SK-N-SH (cell line): ENCODE results near the gene DDAH2.

Experiments used
- ELF1 ChIP-seq: IDR thresholded peaks from 2 replicates; pipeline ENCODE4 v1.4.0; 2012
- EP300 ChIP-seq, 2 experiments: IDR thresholded peaks; 2 replicates each; pipeline versions ENCODE4 v1.4.0 to v1.6.1; 2012; ENCODE audit warnings: borderline replicate concordance in 1 of 2, low read depth in 1 of 2, low read length in 1 of 2
- EZH2phosphoT487 ChIP-seq: fragments of 200-600 bp; sonication (generic); IDR thresholded peaks from 2 replicates; pipeline ENCODE4 v1.6.1; 2017; ENCODE audit warnings: low read depth, mixed run types, mild to moderate bottlenecking, antibody characterized with exemption, moderate library complexity, borderline replicate concordance
- MXI1 ChIP-seq: IDR thresholded peaks from 2 replicates; pipeline ENCODE4 v1.6.1; 2012; ENCODE audit warnings: mild to moderate bottlenecking, low read depth, low read length, improper control_type of control experiment
- NFIC ChIP-seq: IDR thresholded peaks from 2 replicates; pipeline ENCODE4 v1.4.0; 2012; ENCODE audit warnings: borderline replicate concordance
- POLR2AphosphoS5 ChIP-seq: IDR thresholded peaks from 2 replicates; pipeline ENCODE4 v1.6.1; 2012; ENCODE audit warnings: low read depth, low read length
- RCOR1 ChIP-seq: fragments of 150-350 bp; IDR thresholded peaks from 2 replicates; pipeline ENCODE4 v1.6.1; 2017; ENCODE audit warnings: antibody characterized with exemption, low read length
- RXRA ChIP-seq: IDR thresholded peaks from 2 replicates; pipeline ENCODE4 v1.4.0; 2012; ENCODE audit warnings: low read depth, mild to moderate bottlenecking, borderline replicate concordance
- SMC3 ChIP-seq: IDR thresholded peaks from 2 replicates; pipeline ENCODE4 v1.6.1; 2012; ENCODE audit warnings: low read depth, low read length, improper control_type of control experiment
- TF ChIP-seq, protein P1 (sequence below): fragments of 150-350 bp; IDR thresholded peaks from 2 replicates; pipeline ENCODE4 v1.6.1; 2017; ENCODE audit warnings: antibody characterized with exemption, low read length, low read depth, borderline replicate concordance
- TF ChIP-seq, protein P2 (sequence below): fragments of 200-600 bp; sonication (generic); IDR thresholded peaks from 2 replicates; pipeline ENCODE4 v1.6.1; 2017; ENCODE audit warnings: antibody characterized with exemption, mild to moderate bottlenecking, moderate library complexity
- TF ChIP-seq, protein P3 (sequence below): IDR thresholded peaks from 2 replicates; pipeline ENCODE4 v1.4.0; 2012; ENCODE audit warnings: low read depth, borderline replicate concordance

DNA sequence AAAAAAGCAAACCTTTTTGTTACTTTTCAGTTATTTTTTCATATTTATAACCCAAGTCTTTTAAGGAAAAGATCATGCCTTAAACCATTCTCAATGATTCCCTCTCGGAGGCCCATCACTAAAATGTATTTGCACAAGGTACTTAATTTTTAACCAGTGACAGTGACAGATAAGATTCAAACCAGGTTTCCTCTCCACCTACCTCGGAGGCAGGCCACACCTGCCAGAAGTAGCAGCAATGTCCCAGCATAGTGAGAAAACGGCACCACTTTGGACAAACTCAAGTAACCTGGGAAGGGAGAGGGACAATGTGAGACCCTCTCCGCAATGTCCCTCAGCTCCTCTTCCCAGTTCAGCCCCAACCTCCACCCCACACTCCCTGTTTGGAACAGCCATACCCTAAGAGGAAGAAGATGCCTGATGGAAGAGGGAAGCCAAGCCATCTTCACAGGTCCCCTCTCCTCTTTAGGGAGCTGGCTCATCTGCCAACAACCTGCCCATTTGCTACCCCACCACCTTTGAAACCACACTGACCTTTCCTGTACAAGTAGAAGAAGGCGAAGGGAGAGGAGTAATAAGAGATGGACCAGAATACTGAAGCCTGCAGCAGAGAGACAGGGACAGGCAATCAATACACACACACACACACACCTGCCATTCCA lies 28.2 kb downstream of the DDAH2 start:
- TF ChIP-seq POLR2AphosphoS5 = no peak
- no peak for TF ChIP-seq EZH2phosphoT487
- TF ChIP-seq, protein P1, sequence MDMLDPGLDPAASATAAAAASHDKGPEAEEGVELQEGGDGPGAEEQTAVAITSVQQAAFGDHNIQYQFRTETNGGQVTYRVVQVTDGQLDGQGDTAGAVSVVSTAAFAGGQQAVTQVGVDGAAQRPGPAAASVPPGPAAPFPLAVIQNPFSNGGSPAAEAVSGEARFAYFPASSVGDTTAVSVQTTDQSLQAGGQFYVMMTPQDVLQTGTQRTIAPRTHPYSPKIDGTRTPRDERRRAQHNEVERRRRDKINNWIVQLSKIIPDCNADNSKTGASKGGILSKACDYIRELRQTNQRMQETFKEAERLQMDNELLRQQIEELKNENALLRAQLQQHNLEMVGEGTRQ = no peak
- no peak for TF ChIP-seq RCOR1
- TF ChIP-seq, protein P2, sequence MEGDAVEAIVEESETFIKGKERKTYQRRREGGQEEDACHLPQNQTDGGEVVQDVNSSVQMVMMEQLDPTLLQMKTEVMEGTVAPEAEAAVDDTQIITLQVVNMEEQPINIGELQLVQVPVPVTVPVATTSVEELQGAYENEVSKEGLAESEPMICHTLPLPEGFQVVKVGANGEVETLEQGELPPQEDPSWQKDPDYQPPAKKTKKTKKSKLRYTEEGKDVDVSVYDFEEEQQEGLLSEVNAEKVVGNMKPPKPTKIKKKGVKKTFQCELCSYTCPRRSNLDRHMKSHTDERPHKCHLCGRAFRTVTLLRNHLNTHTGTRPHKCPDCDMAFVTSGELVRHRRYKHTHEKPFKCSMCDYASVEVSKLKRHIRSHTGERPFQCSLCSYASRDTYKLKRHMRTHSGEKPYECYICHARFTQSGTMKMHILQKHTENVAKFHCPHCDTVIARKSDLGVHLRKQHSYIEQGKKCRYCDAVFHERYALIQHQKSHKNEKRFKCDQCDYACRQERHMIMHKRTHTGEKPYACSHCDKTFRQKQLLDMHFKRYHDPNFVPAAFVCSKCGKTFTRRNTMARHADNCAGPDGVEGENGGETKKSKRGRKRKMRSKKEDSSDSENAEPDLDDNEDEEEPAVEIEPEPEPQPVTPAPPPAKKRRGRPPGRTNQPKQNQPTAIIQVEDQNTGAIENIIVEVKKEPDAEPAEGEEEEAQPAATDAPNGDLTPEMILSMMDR = no peak
- no peak for TF ChIP-seq ELF1
- TF ChIP-seq EP300 (IDR thresholded peaks at IDR 0.05; ENCODE audit: borderline replicate concordance in 1 of 2, low read depth in 1 of 2, low read length in 1 of 2) = no peak
- no peak for TF ChIP-seq NFIC
- no peak for TF ChIP-seq RXRA
- TF ChIP-seq, protein P3, sequence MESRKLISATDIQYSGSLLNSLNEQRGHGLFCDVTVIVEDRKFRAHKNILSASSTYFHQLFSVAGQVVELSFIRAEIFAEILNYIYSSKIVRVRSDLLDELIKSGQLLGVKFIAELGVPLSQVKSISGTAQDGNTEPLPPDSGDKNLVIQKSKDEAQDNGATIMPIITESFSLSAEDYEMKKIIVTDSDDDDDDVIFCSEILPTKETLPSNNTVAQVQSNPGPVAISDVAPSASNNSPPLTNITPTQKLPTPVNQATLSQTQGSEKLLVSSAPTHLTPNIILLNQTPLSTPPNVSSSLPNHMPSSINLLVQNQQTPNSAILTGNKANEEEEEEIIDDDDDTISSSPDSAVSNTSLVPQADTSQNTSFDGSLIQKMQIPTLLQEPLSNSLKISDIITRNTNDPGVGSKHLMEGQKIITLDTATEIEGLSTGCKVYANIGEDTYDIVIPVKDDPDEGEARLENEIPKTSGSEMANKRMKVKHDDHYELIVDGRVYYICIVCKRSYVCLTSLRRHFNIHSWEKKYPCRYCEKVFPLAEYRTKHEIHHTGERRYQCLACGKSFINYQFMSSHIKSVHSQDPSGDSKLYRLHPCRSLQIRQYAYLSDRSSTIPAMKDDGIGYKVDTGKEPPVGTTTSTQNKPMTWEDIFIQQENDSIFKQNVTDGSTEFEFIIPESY = no peak
- TF ChIP-seq MXI1 = no peak
- TF ChIP-seq SMC3 = no peak
